Loucy (cell line): ENCODE measurements around the gene WDFY1.

Experiments used
- H2AFZ ChIP-seq: fragments of 200-600 bp; sonication (generic); 2 replicates; pipeline ENCODE4 v1.6.0; 2016; ENCODE audit warnings: antibody characterized with exemption, mild to moderate bottlenecking, low read length, moderate library complexity
- H3F3A ChIP-seq: fragments of 200-600 bp; 2 replicates; pipeline ENCODE4 v1.6.0; 2016; ENCODE audit warnings: antibody characterized with exemption, low read depth, mild to moderate bottlenecking
- H3K27me3 ChIP-seq: fragments of 200-600 bp; sonication (generic); 2 replicates; pipeline ENCODE4 v1.6.1; 2014; ENCODE audit warnings: low read length, mild to moderate bottlenecking; ENCODE audit not compliant: insufficient read depth, poor library complexity, severe bottlenecking
- H3K36me3 ChIP-seq: fragments of 200-600 bp; sonication (generic); 2 replicates; pipeline ENCODE4 v1.6.1; 2016; ENCODE audit warnings: low read length; ENCODE audit not compliant: insufficient read depth
- H3K4me1 ChIP-seq: fragments of 200-600 bp; sonication (generic); 2 replicates; pipeline ENCODE4 v1.5.1; 2014; ENCODE audit warnings: low read length, mild to moderate bottlenecking; ENCODE audit not compliant: insufficient read depth, poor library complexity, severe bottlenecking
- H3K4me2 ChIP-seq: fragments of 200-600 bp; sonication (generic); 2 replicates; pipeline ENCODE4 v1.6.0; 2014; ENCODE audit warnings: antibody characterized with exemption, low read length, low read depth, mild to moderate bottlenecking; ENCODE audit not compliant: poor library complexity, severe bottlenecking
- H3K4me3 ChIP-seq: fragments of 200-600 bp; sonication (generic); 2 replicates; pipeline ENCODE4 v1.5.1; 2014; ENCODE audit warnings: low read length, mild to moderate bottlenecking, mixed read lengths; ENCODE audit not compliant: poor library complexity, severe bottlenecking
- H3K79me2 ChIP-seq: fragments of 200-600 bp; sonication (generic); 2 replicates; pipeline ENCODE4 v1.6.1; 2014; ENCODE audit warnings: low read length; ENCODE audit not compliant: insufficient read depth
- H3K9ac ChIP-seq: fragments of 200-600 bp; sonication (generic); 2 replicates; pipeline ENCODE4 v1.6.0; 2014; ENCODE audit warnings: mild to moderate bottlenecking, low read depth, low read length, moderate library complexity; ENCODE audit not compliant: poor library complexity, severe bottlenecking
- H3K9me2 ChIP-seq: fragments of 200-600 bp; sonication (generic); replicated peaks from 2 replicates; pipeline ENCODE4 v1.6.1; 2016; ENCODE audit warnings: low read depth, low read length, mixed read lengths
- H3K9me3 ChIP-seq: fragments of 200-600 bp; sonication (generic); 2 replicates; pipeline ENCODE4 v1.6.1; 2014; ENCODE audit warnings: mild to moderate bottlenecking, antibody characterized with exemption, low read length, low read depth; ENCODE audit not compliant: insufficient read depth
- H4K20me1 ChIP-seq: fragments of 200-600 bp; sonication (generic); 2 replicates; pipeline ENCODE4 v1.6.0; 2014; ENCODE audit warnings: antibody characterized with exemption, low read length, mild to moderate bottlenecking; ENCODE audit not compliant: insufficient read depth, poor library complexity, severe bottlenecking
- EZH2phosphoT487 ChIP-seq: fragments of 200-600 bp; IDR thresholded peaks from 2 replicates; pipeline ENCODE4 v1.6.1; 2018; ENCODE audit warnings: antibody characterized with exemption, mild to moderate bottlenecking, moderate library complexity, borderline replicate concordance
- TF ChIP-seq, protein P1 (sequence below): fragments of 200-600 bp; sonication (generic); conservative IDR thresholded peaks from 2 replicates; pipeline ENCODE4 v1.5.1; 2014; ENCODE audit warnings: mild to moderate bottlenecking, antibody characterized with exemption, low read length

WDFY1 gene

DNA sequence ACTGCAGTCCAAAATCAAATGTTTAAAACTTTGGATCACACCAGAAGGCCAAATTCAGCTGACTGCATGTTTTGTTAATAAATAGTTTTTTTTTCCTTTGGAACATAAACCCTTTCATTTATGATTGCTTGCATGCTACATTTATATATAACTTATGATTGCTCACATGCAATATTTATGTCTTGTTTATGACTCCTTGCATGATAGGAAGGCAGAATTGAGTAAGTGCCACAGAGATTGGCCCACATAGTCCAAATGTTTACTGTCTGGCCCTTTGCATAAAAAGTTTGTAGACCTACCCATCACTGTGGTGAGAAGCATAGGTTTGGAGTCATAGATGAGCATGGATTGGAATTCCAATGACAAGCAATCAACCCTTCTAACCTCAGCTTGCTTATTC is 30.8 kb downstream of the WDFY1 start:
- no peak overlapping the region for H3K4me3 ChIP-seq
- H3K9me2 ChIP-seq, result no peaks in the 10 kb centered on the region
- H3K4me2 ChIP-seq, result no peak overlapping the region
- H4K20me1 ChIP-seq, result no peaks in the 10 kb centered on the region
- no peaks in the 10 kb centered on the region for H3F3A ChIP-seq
- no peak overlapping the region for H2AFZ ChIP-seq
- TF ChIP-seq EZH2phosphoT487, result no peak
- TF ChIP-seq, protein P1, sequence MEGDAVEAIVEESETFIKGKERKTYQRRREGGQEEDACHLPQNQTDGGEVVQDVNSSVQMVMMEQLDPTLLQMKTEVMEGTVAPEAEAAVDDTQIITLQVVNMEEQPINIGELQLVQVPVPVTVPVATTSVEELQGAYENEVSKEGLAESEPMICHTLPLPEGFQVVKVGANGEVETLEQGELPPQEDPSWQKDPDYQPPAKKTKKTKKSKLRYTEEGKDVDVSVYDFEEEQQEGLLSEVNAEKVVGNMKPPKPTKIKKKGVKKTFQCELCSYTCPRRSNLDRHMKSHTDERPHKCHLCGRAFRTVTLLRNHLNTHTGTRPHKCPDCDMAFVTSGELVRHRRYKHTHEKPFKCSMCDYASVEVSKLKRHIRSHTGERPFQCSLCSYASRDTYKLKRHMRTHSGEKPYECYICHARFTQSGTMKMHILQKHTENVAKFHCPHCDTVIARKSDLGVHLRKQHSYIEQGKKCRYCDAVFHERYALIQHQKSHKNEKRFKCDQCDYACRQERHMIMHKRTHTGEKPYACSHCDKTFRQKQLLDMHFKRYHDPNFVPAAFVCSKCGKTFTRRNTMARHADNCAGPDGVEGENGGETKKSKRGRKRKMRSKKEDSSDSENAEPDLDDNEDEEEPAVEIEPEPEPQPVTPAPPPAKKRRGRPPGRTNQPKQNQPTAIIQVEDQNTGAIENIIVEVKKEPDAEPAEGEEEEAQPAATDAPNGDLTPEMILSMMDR, result no peak
- no peaks in the 10 kb centered on the region for H3K4me1 ChIP-seq
- H3K36me3 ChIP-seq, result peaks cover 29% of the 10 kb centered on the region; the same call in 1 of the 2 replicates
- no peaks in the 10 kb centered on the region for H3K27me3 ChIP-seq
- H3K79me2 ChIP-seq, result no peaks in the 10 kb centered on the region
- H3K9ac ChIP-seq, result no peak overlapping the region
- H3K9me3 ChIP-seq, result no peaks in the 10 kb centered on the region

DNA sequence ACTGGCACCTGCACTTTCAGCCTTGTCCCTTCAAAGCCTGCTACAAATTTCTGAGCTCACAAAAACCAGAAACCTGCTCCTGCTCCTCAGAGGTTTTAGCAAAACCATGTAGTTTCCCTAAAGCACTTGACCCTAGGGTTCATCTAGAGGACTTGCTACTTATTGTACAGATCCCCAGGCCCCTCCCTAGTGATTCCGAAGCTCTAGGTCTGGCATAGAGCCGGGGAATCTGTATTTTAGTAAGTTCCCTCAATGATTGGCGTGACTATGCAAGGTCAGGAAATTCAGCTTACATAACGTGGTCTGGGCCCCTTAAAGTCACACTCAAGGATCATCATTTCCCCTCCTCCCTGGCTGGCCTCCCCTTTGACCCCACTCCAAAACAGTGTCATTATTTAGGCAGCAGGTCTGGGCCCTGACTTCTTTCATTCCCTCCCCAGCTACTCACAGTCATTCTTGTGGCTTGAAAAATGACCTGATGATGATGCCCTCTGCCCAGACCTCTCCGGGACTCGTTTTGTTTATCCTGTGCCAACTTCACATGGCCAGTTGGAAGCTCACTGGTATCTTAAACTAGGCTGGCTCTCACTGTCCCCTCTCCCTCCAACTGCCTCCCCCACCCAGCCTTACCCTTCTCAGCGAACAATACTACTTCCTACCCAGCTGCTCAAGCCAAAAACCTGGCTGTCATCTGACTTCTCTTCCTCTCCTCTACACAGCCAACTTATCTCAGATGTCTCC is 36.0 kb downstream of the WDFY1 start:
- H3F3A ChIP-seq, result no peaks in the 10 kb centered on the region
- H3K4me2 ChIP-seq, result no peak overlapping the region
- no peaks in the 10 kb centered on the region for H3K79me2 ChIP-seq
- H3K27me3 ChIP-seq, result no peaks in the 10 kb centered on the region
- H3K9me2 ChIP-seq, result no peaks in the 10 kb centered on the region
- peaks cover 18% of the 10 kb centered on the region; the same call in 1 of the 2 replicates for H3K36me3 ChIP-seq
- TF ChIP-seq, protein P1, result no peak
- TF ChIP-seq EZH2phosphoT487, result no peak
- H3K4me3 ChIP-seq, result no peak overlapping the region
- H3K4me1 ChIP-seq, result no peaks in the 10 kb centered on the region
- no peaks in the 10 kb centered on the region for H4K20me1 ChIP-seq
- H3K9me3 ChIP-seq, result no peaks in the 10 kb centered on the region
- H2AFZ ChIP-seq, result no peak overlapping the region
- no peak overlapping the region for H3K9ac ChIP-seq

DNA sequence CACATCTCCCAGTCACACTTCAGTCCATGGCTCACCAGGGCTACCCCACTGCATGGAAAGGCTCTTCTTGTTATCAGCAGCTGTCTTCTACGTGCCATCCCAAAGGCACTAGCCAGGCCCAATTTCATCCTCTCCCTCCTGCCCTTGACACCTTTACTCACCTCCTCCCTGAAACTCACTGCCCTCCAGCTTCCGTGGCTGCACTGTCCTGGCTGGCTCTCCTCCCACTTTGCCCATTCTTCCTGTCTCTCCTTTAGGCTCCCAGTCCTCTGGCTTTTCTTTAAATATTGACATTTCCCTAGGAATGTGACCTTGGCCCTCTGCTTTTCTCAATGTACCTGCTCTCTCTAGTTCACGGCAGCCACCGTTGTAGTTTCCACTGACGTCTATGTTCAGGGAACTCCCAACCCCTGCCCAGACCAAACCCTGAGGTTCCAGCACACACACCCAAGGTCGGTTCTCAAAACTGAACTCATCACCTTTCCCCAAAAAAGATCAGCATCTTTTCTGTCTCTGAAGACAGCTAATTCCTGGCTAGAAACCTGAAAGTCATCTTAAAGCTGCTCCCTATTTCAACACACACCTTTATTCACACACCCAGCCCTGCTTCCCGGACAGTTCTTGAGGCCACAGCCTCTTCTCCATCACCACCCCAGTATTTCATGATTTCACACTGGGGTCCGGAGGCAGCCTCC is 36.7 kb downstream of the WDFY1 start:
- Histone ChIP-seq H3K4me1 (no peaks in the 10 kb centered on the region), H3K36me3 (peaks cover 25% of the 10 kb centered on the region; the same call in 1 of the 2 replicates), H3K4me3 (no peak overlapping the region), H3K9me2 (no peaks in the 10 kb centered on the region), H3K9ac (no peak overlapping the region), H3K27me3 (no peaks in the 10 kb centered on the region), H4K20me1 (no peaks in the 10 kb centered on the region), H3K9me3 (no peaks in the 10 kb centered on the region), H3K79me2 (no peaks in the 10 kb centered on the region), H3F3A (no peaks in the 10 kb centered on the region), H2AFZ (no peak overlapping the region), H3K4me2 (no peak overlapping the region)
- TF ChIP-seq EZH2phosphoT487, result no peak
- TF ChIP-seq, protein P1, result no peak
